Osteoblast (primary cell): ENCODE data around the gene IPO9. TPM values are rescaled to one million over a fixed set of nuclear protein-coding genes. Genes with fewer than 3 reads are reported as not detected.
A peak's percentile ranks its signal among the peaks of the same experiment; 100 is the strongest.

Experiments used
- DNase-seq: peaks from one replicate; pipeline ENCODE4 v3.0.0; 2011; ENCODE audit warnings: low spot score, mixed read lengths; ENCODE audit not compliant: insufficient read length; ENCODE audit errors: missing footprints
- H2AFZ ChIP-seq: 2 replicates; pipeline ENCODE4 v1.6.0; 2011; ENCODE audit warnings: mild to moderate bottlenecking, low read length
- H3K27ac ChIP-seq: 2 replicates; pipeline ENCODE4 v1.5.1; 2011; ENCODE audit warnings: mild to moderate bottlenecking, low read depth, low read length, moderate library complexity
- H3K27me3 ChIP-seq: 2 replicates; pipeline ENCODE4 v1.6.0; 2012; ENCODE audit warnings: mild to moderate bottlenecking, control low read depth, inconsistent platforms, low read length, moderate library complexity; ENCODE audit not compliant: insufficient read depth
- H3K36me3 ChIP-seq: 2 replicates; pipeline ENCODE4 v1.5.1; 2011; ENCODE audit warnings: mild to moderate bottlenecking, low read length, control low read depth, moderate library complexity; ENCODE audit not compliant: insufficient read depth
- H3K4me1 ChIP-seq: 2 replicates; pipeline ENCODE4 v1.5.1; 2011; ENCODE audit warnings: mild to moderate bottlenecking, low read length, control low read depth, moderate library complexity; ENCODE audit not compliant: insufficient read depth
- H3K4me2 ChIP-seq: 2 replicates; pipeline ENCODE4 v1.6.0; 2011; ENCODE audit warnings: mild to moderate bottlenecking, low read length; ENCODE audit not compliant: insufficient read depth
- H3K4me3 ChIP-seq: fragments of 200-600 bp; sonication (generic); 3 replicates; pipeline ENCODE4 v1.5.1; 2012; ENCODE audit warnings: mild to moderate bottlenecking, low read length, inconsistent platforms; ENCODE audit not compliant: insufficient read depth
- H3K79me2 ChIP-seq: 2 replicates; pipeline ENCODE4 v1.6.0; 2012; ENCODE audit warnings: mild to moderate bottlenecking, low read length, control low read depth, inconsistent platforms; ENCODE audit not compliant: insufficient read depth
- H3K9me3 ChIP-seq: 2 replicates; pipeline ENCODE4 v1.5.1; 2011; ENCODE audit warnings: low read depth, low read length, control low read depth
- H4K20me1 ChIP-seq: 2 replicates; pipeline ENCODE4 v1.6.0; 2012; ENCODE audit warnings: mild to moderate bottlenecking, low read length, control low read depth; ENCODE audit not compliant: insufficient read depth
- total RNA-seq: library from RNA; depleted of rRNA; stranded (reverse); fragments of >200 nt; gene quantifications from 2 replicates; pipeline ENCODE4 v1.2.3, GENCODE V29; 2012
- TF ChIP-seq, protein P1 (sequence below): IDR thresholded peaks from 2 replicates; pipeline ENCODE4 v1.5.1; 2011; ENCODE audit warnings: mild to moderate bottlenecking, low read depth, low read length, moderate library complexity; ENCODE audit errors: extremely low read depth

The IPO9 gene
- total RNA-seq, 1 donor: 26.1 TPM

- Histone ChIP-seq H4K20me1 (peaks cover 10% of the 10 kb centered on the region), H3K27me3 (no peaks in the 10 kb centered on the region), H3K9me3 (no peaks in the 10 kb centered on the region), H3K27ac (peak overlapping the region; percentile 25), H3K79me2 (peaks cover 28% of the 10 kb centered on the region), H3K4me3 (no peak overlapping the region), H3K4me2 (peak overlapping the region; percentile 43), H3K4me1 (peaks cover 38% of the 10 kb centered on the region), H2AFZ (no peak overlapping the region), H3K36me3 (peaks cover 25% of the 10 kb centered on the region)
- DNase-seq: peak; percentile 65
- TF ChIP-seq, protein P1, sequence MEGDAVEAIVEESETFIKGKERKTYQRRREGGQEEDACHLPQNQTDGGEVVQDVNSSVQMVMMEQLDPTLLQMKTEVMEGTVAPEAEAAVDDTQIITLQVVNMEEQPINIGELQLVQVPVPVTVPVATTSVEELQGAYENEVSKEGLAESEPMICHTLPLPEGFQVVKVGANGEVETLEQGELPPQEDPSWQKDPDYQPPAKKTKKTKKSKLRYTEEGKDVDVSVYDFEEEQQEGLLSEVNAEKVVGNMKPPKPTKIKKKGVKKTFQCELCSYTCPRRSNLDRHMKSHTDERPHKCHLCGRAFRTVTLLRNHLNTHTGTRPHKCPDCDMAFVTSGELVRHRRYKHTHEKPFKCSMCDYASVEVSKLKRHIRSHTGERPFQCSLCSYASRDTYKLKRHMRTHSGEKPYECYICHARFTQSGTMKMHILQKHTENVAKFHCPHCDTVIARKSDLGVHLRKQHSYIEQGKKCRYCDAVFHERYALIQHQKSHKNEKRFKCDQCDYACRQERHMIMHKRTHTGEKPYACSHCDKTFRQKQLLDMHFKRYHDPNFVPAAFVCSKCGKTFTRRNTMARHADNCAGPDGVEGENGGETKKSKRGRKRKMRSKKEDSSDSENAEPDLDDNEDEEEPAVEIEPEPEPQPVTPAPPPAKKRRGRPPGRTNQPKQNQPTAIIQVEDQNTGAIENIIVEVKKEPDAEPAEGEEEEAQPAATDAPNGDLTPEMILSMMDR: no peak
Observed at GRCh38 chr1:201826830-201827229, 2.1 kb upstream of the IPO9 start.

- Histone ChIP-seq H3K4me3 (no peak overlapping the region), H3K27ac (peak overlapping the region; percentile 35), H3K4me2 (peak overlapping the region; percentile 52), H3K79me2 (peaks cover 36% of the 10 kb centered on the region), H3K27me3 (no peaks in the 10 kb centered on the region), H2AFZ (no peak overlapping the region), H4K20me1 (peaks cover 8% of the 10 kb centered on the region), H3K9me3 (no peaks in the 10 kb centered on the region), H3K4me1 (peaks cover 38% of the 10 kb centered on the region), H3K36me3 (peaks cover 18% of the 10 kb centered on the region)
- DNase-seq: peak; percentile 81
- TF ChIP-seq, protein P1: no peak
Observed at GRCh38 chr1:201827321-201828216, 1.4 kb upstream of the IPO9 start.

GRCh38 chr1:201828217-201828819 lies 639 bp upstream of the IPO9 start:
- no peak overlapping the region for H2AFZ ChIP-seq
- H3K27me3 ChIP-seq: no peaks in the 10 kb centered on the region
- H3K4me1 ChIP-seq: peaks cover 38% of the 10 kb centered on the region
- peaks cover 11% of the 10 kb centered on the region for H3K36me3 ChIP-seq
- H4K20me1 ChIP-seq: peaks cover 7% of the 10 kb centered on the region
- H3K27ac ChIP-seq: peak overlapping the region; percentile 35
- peak overlapping the region; percentile 52 for H3K4me2 ChIP-seq
- DNase-seq: peak; percentile 65
- peak overlapping the region; percentile 98 for H3K4me3 ChIP-seq
- no peaks in the 10 kb centered on the region for H3K9me3 ChIP-seq
- TF ChIP-seq, protein P1: no peak
- H3K79me2 ChIP-seq: peaks cover 43% of the 10 kb centered on the region

- DNase-seq: no peak
- Histone ChIP-seq H3K4me1 (peaks cover 34% of the 10 kb centered on the region), H4K20me1 (peaks cover 10% of the 10 kb centered on the region), H3K9me3 (no peaks in the 10 kb centered on the region), H3K27me3 (no peaks in the 10 kb centered on the region), H3K4me3 (no peak overlapping the region), H3K79me2 (peaks cover 72% of the 10 kb centered on the region), H3K4me2 (peak overlapping the region; percentile 95), H3K27ac (no peak overlapping the region), H3K36me3 (no peaks in the 10 kb centered on the region), H2AFZ (no peak overlapping the region)
- TF ChIP-seq, protein P1: no peak
Observed at GRCh38 chr1:201831371-201831770, 2.4 kb downstream of the IPO9 start.
